HG03520 (cell line): ENCODE measurements around the gene PEF1.
"Not testable (repeated sequence)": the region's sequence is repeated elsewhere in the genome, so short reads cannot be mapped to it uniquely, and the experiment has no call there.

Experiments used
- ATAC-seq: cut with Tn5 transposase; IDR thresholded peaks from one replicate; pipeline ENCODE4 v1.9.1; 2021; ENCODE audit warnings: mild to moderate bottlenecking, moderate library complexity; ENCODE audit not compliant: unreplicated experiment

PEF1 gene

DNA sequence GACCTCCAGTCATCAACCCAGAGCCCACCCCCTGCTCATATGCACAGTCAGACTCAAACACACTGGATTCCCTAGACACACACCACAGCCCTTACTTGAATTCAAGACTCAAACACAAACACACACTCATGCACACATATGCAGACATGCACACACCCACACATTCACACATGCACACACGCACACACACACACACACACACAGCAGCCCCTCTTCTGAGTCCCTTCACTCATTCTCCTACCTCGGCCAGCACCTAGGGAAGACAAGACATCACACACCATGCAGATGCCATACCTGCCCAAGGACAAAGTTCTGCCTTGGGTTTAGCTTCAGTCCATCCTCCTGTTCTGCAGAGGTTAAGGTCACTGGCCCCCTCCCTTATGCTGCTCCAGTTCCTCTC is 28.7 kb downstream of the PEF1 start:
- ATAC-seq: no peak

DNA sequence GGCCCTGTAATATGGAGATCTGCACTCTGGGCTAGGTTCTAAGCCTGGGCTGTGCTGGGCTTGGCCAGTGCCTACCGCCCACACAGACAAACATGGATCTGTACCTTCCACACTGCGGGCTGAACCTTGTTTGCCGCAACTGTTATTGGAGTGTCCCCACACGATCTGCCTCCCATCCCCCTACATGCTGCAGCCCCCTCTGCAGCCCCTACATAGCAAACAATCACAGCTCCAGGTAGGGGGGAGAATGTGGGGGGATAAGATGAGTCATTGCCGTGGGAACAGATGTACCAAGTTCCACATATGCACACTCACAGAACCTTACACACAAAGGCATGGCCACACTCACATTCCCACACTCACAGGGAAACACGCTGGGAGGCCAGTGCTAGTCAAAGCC is 29.3 kb downstream of the PEF1 start:
- no peak for ATAC-seq

DNA sequence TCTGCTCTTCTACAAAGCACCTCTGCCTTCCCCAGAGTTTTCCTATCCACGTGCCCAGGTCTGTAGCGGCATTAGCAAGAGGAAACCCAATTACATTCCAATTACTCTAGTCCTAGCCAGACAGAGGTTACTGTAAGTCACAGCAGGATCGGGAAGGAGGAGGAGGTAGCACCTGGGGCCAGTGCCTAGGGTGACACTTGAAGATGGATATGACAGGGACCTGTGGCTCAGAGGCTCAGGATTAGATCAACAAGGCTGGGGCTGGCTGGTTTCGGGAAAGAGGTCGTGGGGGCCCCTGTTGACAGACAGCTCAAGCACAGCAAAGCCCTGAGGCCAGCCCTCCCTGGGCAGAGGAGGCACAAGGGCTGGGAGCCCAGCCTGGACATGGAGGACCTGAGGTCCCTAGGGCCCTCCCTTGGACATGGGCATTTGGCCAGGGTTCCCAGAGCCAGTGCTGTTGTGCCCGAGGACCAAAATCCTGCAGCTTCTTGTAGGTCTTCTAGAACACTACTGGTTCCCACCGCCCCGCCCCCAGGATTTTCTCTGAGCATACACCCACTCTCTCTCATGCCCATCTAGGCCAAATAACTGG is 30.2 kb downstream of the PEF1 start:
- no peak for ATAC-seq

DNA sequence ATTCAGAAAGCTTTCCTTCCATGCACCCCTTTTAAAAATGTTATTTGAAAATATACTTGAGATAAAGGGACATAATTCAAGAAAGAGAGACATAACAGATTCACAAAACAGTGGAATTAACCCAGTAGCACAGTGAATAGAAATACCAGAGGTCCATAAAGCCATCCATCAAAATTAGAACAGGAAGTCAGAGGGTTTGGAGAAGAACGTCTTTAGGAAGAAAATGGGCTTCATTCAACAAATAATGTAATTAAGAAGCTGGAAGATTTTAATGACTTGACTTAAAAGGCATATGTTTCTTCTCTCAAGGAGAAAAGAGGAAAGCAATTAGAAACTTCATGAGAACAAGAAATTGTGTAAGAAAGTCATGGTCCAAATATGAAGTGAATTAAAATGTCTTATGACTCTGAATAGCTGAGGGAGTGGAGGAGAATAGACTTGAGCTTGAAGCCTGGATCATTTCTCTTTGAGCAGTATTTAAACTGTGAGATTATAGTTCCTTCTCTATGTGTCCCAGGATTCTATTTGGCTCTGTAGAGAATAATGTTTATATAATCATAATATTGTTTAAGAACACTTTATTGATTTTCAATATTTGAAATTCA is 35.1 kb downstream of the PEF1 start:
- ATAC-seq: no peak

DNA sequence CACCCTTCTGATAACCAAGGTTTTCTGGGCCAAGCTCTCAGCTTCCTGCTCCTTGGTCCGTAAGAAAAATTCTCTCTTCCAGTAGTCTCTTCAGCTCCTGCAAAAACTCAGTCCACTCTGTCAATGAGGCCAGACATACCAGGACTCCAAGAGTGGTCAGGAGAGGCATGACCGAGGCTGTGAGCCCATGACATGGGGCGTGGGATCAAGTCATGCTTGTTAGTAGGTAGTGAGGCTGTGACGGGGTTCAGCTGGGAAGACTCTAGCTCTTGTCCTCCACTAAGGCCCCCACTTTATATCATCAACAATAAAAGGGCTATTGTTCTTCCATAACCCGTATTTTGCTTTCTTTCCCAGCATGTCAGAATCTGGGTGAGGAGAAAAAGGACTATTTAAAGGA is 37.3 kb downstream of the PEF1 start:
- ATAC-seq: no peak

DNA sequence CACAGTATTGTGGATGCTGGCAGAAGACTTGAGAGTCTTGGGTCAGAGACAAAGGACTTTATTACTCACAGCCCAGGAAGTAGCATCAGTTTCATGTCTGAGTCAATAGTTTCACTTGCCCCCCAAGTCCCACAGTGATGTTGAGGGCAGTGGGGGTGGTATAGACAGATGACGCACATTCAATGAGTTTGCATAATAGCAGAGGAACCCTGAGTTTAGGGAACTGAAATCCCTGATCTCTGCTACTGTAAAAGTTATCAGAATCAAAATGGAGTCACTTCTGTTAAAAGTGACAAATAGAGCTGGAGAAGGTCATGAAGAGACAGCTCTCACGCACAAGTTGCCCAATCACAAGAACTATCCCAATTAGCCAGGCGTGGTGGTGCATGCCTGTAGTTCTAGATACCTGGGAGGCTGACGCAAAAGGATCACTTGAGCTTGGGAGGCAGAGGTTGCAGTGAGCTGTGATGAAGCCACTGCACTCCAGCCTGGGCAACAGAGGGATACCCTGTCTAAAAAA is 38.7 kb downstream of the PEF1 start:
- ATAC-seq: peak; percentile 93

DNA sequence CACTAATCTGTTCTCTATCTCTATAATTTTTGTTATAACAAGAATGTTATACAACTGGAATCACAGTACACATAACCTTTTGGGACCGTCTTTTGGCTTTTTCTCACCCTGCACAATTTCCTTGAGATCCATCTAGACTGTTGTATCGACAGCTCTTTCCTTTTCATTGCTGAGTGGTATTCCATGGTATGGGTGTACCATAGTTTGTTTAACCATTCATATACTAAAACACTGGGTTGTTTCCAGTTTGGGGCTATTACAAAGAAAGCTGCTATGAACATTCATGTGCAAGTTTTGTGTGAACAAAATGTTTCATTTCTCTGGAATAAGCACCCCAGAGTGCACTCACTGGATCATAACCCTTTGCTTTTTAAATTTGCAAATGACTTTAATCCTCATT is 42.6 kb downstream of the PEF1 start:
- no peak for ATAC-seq

DNA sequence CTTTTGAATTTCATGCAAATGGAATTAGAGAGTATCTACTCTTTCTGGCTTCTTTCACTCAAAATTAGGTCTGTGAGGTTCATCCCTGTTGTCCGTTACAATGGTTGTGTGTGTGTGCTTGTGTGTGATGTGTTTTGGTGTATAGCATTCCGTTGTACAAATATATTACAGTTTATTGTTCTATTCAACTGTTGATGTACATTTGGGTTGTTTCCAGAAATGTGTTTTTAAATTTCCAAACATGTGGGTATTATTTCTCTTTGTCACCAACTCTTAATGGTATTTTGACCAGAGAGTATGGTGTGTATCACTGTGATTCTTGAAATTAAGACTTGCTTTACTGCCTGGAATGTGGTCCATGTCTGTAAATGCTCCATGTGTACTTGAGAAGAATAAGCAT is 44.0 kb downstream of the PEF1 start:
- no peak for ATAC-seq

DNA sequence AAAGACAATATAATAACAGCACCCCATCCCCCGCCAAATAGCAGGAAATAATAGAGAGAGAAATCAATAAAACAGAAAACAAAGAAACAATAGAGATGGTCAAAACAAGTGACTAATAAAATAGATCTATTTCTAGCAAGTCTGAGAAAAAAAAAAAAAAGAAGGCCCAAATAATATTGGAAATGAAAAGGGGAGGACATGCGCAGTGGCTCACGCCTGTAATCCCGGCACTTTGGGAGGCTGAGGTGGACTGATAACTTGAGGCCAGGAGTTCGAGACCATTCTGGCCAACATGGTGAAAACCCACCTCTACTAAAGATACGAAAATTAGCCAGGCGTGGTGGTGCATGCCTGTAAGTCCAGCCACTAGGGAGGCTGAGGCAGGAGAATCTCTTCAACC is 45.7 kb downstream of the PEF1 start:
- no peak for ATAC-seq

DNA sequence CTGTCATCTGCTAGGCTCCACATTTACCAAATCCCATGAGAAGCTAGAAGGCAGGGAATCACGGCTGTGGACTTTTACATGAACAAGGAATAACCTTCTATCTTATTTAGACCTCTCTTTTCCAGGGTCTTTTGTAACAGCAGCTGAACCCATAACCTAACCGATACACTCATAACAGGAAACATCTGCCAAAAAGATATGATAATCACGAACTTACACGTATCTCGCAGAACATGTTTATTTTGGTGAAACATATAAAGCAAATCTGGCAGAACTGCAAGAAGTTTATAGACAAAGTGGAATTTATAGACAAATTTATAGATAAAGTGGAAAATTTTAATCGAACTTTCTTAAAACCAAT is 48.0 kb downstream of the PEF1 start:
- no peak for ATAC-seq

DNA sequence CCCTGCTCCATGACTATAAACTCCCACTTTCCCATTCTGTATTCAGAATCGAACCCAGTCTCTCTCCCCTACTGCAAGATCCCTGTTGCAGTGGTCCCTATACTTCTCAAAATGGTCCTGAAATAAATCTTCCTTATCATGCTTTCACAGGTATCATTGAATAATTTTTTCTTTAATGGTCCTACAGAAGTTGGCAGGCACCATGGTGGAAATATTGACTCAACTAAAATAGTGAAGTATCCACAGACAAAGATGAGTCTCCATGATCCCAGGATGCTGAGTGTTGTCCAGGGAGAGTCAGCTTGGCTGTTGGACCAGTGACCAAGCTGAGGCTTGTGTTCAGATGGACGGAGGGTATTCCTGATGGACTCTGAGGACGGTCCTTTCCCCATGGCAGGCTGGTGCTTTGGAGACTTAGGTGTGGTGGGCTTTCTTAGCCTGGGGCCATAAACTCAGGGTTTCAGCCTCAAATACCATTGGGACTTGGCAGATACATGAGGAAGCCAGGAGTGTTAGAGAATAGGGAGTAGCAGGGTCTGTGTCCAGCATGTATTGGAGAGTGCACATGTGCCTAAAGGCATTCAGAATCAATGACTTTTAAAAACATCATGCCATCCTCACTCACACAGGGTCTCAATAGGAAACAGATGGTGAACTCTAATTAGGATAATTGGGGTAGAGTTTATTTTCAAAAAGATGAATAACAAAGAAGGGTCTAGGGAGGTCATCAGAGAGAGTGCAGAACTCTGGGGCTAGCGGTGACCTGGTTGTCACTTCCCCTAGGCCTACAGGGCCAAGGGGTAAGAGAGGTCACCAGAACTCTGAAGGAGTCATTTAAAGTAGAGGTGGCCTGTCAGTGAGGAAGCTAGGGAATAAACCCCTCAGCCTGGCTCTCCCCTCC is 48.6 kb downstream of the PEF1 start:
- ATAC-seq: no peak

DNA sequence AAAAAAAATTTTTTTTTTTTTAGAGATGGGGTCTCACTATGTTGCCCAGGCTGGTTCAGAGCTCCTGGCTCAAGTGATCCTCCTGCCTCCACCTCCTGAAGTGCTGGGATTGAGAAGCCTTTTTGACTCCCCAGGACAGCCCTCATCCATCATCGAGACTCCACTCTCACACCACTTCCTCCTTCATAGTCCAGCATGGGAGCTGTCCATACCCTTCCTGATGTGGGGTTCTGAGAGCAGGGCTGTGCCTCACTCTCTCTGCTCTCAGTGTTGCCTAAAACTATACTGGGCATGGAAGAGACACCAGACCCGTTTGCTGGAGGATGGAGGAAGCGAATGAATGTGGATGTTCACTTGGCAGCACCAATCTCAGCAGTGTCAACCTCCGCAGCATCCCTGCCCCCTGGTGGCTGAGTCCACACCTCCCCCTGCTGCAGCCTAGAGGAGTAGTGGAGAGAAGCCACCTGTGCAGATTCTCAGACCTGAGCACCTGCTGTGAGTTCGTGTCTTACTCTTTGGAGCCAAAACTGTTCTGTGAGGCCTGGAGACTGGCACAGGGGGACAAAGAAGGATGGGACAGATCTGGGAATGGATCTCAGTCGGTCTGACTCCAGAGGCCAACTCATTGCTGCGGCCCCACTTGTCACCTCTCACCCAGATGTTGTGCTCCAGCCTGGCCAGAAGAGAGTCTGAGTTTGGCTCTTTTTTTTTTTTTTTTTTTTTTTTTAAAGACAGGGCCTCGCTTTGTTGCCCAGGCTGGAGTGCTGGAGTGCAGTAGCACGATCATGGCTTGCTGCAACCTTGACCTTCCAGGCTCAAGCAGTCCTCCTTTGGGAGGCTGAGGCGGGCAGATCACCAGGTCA is 50.7 kb downstream of the PEF1 start:
- ATAC-seq: no peak

DNA sequence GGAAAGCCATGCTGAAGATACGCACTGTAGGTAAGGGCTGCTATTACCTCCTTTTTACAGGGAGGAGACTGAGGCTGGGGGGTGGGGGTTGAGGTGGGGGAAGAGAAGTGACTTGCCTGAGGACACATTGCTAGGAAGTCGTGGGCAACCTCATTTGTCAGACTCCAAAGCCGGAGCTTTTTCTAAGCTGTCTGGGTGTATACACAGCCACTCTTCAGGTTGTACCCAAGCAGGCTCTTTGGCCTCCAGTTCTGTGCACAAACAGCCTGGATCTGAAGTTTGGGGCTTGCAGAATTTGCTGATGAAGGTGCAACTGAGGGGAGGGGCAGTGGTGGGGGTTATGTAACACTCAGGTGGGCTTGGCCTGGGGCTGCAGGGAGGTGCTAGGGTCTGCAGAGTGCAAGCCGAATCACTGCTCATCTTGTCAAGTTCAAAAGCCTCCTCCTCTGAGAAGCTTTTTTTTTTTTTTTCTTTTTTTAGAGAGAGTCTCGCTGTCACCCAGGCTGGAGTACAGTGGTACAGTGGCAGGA is 51.5 kb downstream of the PEF1 start:
- no peak for ATAC-seq

DNA sequence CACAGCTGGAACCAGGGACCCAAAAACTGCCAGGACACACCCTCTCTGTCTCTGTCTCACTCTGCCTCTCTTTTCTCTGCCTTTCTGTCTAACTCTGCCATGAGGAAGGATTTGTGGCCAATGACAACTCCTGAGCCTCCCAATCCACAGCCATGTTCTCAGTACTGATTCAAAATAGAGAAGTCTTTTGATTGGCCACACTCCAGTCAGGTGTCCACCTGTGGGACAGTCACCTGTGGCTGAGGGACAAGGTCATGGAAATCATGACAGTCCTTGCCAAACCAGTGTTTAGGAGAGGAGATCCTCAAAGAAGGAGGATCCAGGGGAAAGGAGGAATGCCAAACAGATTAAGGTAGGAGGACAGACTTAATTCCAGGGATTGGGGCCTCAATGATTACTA is 52.5 kb downstream of the PEF1 start:
- no peak for ATAC-seq

DNA sequence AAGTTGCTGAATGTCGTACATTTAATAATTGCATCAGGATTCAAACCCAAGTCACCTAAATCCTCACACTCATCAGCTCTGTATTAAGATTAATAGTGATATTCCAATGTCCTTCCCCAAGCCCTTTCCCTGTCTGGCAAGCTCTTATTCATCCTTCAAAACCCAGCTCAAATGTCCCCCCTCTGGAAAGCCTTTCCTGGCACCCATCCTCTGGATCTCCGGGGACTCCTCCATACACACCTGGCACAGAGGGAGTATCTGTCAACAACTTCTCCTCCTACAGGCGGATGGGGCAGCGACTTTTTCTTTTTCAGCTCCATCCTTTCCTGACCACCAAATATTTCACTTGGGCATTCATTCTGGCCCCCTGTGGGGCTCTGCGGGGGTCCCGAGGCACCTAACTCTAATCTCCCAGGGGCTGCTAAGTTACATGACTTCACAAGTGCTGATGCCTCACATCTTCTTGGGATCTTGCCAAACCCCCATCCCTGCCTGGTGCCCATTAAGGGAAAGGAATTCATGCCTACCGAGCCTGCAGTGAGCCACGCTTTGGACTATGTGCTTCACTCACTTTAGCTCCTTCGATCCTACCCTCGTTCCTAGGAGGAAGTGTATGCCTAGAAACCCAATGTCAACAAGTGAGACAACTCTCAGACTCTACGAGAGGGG is 53.1 kb downstream of the PEF1 start:
- ATAC-seq: no peak

DNA sequence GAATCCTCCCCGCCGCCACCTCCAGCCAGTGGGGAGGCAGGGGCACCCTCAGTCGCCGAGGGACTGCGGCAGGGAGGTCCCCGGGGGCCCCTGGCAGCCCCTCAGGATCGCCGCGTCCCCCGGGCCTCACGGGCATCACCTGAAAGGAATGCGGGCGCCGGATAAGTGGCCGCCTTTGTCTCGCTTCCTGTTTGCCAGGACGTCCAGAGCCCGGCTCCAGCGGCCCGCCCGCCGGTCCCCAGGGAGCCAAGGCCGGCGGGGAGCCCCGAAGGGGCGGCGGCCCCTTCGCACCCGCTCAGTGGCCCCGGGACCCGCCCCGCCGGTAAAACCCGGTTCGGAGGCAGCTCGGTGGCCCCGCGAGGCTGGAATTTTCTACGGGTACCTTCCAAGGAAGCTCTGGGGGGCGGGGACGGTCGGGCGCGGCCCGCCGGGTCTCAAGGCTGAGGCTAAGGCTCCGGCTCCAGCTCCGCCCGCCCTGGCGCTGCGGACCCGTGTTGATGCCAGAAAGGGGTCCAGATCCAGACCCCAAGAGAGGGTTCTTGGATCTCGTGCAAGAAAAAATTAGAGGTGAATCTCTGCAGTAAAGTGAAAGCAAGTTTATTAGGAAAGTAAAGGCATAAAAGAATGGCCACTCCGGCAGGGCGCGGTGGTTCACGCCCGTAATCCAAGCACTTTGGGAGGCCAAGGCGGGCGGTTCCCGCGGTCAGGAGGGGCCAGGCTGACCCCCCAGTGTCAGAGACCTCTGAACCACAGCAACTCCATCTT is 55.7 kb downstream of the PEF1 start:
- no peak for ATAC-seq

DNA sequence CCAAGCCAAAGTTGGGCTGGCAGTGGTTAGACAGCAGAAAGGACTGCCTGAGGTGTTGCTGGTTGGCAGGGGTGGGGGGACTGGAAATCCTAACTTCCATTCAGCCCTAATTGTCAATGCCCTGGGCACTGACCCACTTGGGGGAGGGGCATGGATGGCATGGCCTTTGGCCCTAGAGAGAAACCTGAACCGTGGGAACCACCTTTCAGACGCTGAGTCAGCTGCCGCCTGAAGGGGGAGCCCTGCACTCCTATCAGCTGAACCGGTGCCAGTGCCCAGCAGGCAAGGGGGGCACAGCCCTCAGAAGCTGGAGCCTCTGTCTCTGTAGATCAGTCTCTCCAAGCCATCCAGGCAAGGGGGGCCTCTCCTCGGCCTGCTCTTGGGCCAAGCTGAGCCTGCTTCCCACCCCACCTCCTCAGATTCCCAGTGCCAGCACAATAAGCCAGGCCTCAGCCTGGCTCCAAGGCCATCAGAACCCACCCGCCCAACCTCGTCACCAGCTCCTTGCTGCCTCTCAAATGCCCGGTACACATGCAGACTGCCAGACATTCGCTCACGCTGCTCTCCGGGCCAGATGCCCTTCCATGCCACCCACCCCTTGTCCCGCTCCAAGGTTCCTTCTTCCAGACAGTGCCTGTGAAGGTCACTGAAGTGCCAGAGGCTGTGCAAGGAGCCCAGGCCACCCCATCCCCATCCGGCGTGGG is 56.8 kb downstream of the PEF1 start:
- ATAC-seq: no peak

DNA sequence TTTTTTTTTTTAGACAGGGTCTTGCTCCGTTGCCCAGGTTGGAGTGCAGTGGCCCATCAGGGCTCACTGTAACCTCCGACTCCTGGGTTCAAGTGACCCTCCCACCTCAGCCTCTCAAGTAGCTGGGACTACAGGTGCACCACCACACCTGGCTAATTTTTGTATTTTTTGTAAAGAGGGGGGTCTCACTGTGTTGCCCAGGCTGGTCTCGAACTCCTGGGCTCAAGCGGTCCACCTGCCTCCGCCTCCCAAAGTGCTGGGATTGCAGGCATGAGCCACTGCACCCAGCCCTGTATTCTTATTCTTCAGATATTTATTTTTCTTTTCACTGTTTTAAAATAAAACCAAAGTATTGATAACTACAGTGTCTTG is 57.4 kb downstream of the PEF1 start:
- not testable (repeated sequence) for ATAC-seq
